Transverse colon (tissue), 4 donors: Measurements from ENCODE around the gene GTF2H4.

Source experiments
- CTCF ChIP-seq, 5 experiments: fragments of 200-600 bp in 3 of 5; fragments of 450-650 bp in 2 of 5; sonication (generic) in 3 of 5; IDR thresholded peaks; 1 replicate in 2 of 5; 2 replicates in 3 of 5; pipeline ENCODE4 v1.5.1; 2016 to 2017; ENCODE audit warnings: antibody characterized with exemption in 5 of 5, inconsistent platforms in 3 of 5, mild to moderate bottlenecking in 2 of 5, moderate library complexity in 1 of 5
- EP300 ChIP-seq: sonication (generic); formaldehyde crosslinking; IDR thresholded peaks from one replicate; pipeline ENCODE4 v1.6.1; 2017; ENCODE audit warnings: antibody characterized with exemption, low read depth
- POLR2A ChIP-seq: fragments of 450-650 bp; IDR thresholded peaks from one replicate; pipeline ENCODE4 v1.6.1; 2016; ENCODE audit warnings: antibody characterized with exemption, mild to moderate bottlenecking, moderate library complexity
- POLR2AphosphoS5 ChIP-seq, 3 donors: sonication (generic); formaldehyde crosslinking; IDR thresholded peaks; one replicate each; pipeline ENCODE4 v1.6.1; 2016; ENCODE audit warnings: antibody characterized with exemption in 3 of 3

DNA sequence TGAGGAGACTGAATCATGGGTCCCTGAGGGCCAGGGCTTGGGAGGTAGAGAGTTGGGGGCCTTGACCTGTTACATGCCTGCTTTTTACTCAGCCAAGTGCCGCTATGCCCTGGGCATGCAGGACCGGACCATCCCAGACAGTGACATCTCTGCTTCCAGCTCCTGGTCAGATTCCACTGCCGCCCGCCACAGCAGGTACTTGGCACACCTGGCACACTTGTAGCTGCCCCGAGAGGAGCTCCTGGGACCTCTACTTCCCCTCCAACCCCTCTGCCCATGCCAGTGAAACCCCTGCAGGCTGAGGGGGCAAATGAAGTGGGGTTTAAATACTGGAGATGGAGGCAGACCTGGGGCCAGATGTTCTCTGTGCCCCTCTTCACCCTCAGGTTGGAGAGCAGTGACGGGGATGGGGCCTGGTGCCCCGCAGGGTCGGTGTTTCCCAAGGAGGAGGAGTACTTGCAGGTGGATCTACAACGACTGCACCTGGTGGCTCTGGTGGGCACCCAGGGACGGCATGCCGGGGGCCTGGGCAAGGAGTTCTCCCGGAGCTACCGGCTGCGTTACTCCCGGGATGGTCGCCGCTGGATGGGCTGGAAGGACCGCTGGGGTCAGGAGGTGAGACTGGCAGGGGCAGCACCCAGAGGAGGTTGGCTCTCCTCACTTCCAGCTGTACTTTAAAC lies 19.1 kb upstream of the GTF2H4 start:
- no peak for TF ChIP-seq CTCF (IDR thresholded peaks at IDR 0.05)
- no peak for TF ChIP-seq POLR2A
- TF ChIP-seq POLR2AphosphoS5 (IDR thresholded peaks at IDR 0.05), result no peak
- no peak for TF ChIP-seq EP300
